Neural crest cell (in vitro differentiated cells): ENCODE results near the gene TECPR1. TPM values are rescaled to one million over a fixed set of nuclear protein-coding genes. Genes with fewer than 3 reads are reported as not detected.

Experiments used
- DNase-seq: peaks from one replicate; pipeline ENCODE4 v3.0.0; 2021; ENCODE audit warnings: low read depth, mixed read lengths, low spot score
- H3K27ac Mint-ChIP-seq: one replicate; pipeline ENCODE4 v1.8.0; 2021; ENCODE audit warnings: mild to moderate bottlenecking, mixed read lengths; ENCODE audit not compliant: unreplicated experiment
- H3K27me3 Mint-ChIP-seq: 2 replicates; pipeline ENCODE4 v1.8.0; 2021; ENCODE audit warnings: low read depth, mild to moderate bottlenecking, mixed read lengths
- H3K36me3 Mint-ChIP-seq: 2 replicates; pipeline ENCODE4 v1.8.0; 2021; ENCODE audit warnings: low read depth, mild to moderate bottlenecking, mixed read lengths
- H3K4me1 Mint-ChIP-seq: 2 replicates; pipeline ENCODE4 v1.8.0; 2021; ENCODE audit warnings: mixed read lengths
- H3K4me3 Mint-ChIP-seq: one replicate; pipeline ENCODE4 v1.8.0; 2021; ENCODE audit warnings: mild to moderate bottlenecking, mixed read lengths
- H3K9me3 Mint-ChIP-seq: 2 replicates; pipeline ENCODE4 v1.8.0; 2021; ENCODE audit warnings: mixed read lengths
- total RNA-seq: library from RNA; stranded (reverse); gene quantifications from 2 replicates; pipeline ENCODE4 v1.2.1, GENCODE V29; 2021
- TF ChIP-seq, protein P1 (sequence below): fragments of 200-600 bp; sonication (generic); conservative IDR thresholded peaks from 2 replicates; pipeline ENCODE4 v1.5.0; 2021; ENCODE audit warnings: antibody characterized with exemption, mild to moderate bottlenecking

Gene TECPR1
- total RNA-seq, 1 donor from 2014 or later: 35.2 TPM

DNA sequence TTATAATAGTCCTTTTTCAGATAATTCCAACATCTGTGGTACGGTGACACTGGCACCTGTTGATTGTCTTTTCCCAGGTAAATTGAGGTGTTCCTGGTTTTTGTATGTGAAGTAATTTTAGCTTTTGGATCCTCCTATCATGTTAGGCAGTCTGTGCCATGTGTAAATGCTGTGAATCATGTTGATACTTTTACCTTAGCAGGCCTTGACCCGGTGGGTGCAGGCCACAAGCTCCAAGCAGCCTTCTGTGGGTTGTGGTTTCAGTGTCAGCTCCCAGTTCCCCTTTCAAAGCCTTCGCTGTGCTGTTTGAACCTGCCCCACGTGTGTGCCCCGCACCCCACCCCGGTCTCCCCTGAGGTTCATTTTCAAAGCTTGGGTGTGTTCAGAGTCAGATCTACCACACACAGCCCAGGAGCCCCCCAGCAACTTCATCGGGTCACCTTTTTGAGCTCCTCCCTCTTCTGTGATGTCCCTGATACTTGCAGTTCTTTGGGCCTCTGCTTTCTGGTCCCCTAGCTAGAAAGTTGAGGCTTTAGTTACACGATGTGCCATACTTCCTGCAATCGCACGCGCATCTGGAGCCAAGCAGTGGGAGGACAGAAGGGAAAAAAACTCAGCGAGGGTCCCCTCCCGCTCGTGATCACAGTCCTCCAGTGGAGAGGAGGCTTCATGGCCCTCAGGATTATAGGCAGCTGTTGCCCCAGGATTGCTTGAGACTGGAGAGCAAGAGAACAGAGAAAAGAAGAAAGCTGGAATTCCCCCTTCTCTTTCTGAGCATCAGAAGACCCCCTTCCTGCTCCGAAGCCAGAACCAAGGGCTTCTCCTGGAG is 49.5 kb downstream of the TECPR1 start:
- TF ChIP-seq, protein P1, sequence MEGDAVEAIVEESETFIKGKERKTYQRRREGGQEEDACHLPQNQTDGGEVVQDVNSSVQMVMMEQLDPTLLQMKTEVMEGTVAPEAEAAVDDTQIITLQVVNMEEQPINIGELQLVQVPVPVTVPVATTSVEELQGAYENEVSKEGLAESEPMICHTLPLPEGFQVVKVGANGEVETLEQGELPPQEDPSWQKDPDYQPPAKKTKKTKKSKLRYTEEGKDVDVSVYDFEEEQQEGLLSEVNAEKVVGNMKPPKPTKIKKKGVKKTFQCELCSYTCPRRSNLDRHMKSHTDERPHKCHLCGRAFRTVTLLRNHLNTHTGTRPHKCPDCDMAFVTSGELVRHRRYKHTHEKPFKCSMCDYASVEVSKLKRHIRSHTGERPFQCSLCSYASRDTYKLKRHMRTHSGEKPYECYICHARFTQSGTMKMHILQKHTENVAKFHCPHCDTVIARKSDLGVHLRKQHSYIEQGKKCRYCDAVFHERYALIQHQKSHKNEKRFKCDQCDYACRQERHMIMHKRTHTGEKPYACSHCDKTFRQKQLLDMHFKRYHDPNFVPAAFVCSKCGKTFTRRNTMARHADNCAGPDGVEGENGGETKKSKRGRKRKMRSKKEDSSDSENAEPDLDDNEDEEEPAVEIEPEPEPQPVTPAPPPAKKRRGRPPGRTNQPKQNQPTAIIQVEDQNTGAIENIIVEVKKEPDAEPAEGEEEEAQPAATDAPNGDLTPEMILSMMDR: no peak
- Mint-ChIP-seq H3K27me3 (no peaks in the 10 kb centered on the region), H3K36me3 (peaks cover 23% of the 10 kb centered on the region), H3K9me3 (peaks cover 3% of the 10 kb centered on the region), H3K4me1 (no peaks in the 10 kb centered on the region), H3K4me3 (no peak overlapping the region), H3K27ac (peak overlapping the region; percentile 19)
- no peak for DNase-seq

DNA sequence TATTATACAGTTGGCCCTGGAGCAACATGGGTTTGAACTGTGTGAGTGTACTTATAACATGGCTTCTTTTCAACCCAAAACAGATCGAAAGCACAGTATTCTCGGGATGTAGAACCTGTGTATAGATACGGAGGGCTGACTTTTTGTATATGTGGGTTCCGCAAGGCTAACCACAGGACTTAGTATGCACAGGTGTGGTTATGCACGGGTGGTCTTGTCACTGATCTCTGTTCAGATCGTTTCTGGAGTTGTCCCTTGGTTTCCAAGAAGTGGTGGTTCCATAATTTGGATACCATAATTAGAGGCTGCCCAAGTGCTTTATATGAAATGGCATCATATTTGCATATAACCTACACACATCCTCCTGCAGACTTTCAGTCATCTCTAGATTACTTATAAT is 51.7 kb downstream of the TECPR1 start:
- DNase-seq: no peak
- peaks cover 20% of the 10 kb centered on the region for H3K36me3 Mint-ChIP-seq
- H3K9me3 Mint-ChIP-seq: peaks cover 3% of the 10 kb centered on the region
- TF ChIP-seq, protein P1: no peak
- no peaks in the 10 kb centered on the region for H3K27me3 Mint-ChIP-seq
- no peaks in the 10 kb centered on the region for H3K4me1 Mint-ChIP-seq
- no peak overlapping the region for H3K27ac Mint-ChIP-seq
- H3K4me3 Mint-ChIP-seq: no peak overlapping the region

DNA sequence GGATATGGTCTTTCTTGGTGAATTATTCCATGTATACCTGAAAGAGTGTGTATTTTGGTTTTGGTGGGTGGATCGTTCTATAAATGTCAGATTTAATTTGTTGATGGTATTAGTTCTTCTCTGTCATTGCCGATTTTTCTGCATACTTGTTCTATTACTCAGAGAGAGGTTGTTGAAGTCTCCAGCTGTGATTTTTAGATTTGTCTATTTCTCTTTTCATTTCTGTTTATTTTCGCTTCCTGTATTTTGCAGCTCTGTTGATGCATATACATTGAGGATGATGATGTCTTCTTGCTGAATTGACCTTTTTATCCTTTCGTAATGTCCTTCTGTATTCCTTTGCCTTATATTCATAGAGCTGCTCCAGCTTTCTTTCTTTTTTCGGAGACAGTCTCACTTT is 52.9 kb downstream of the TECPR1 start:
- Mint-ChIP-seq H3K36me3 (peaks cover 20% of the 10 kb centered on the region), H3K27me3 (no peaks in the 10 kb centered on the region), H3K4me1 (no peaks in the 10 kb centered on the region), H3K9me3 (peaks cover 3% of the 10 kb centered on the region), H3K27ac (no peak overlapping the region), H3K4me3 (no peak overlapping the region)
- no peak for DNase-seq
- TF ChIP-seq, protein P1: no peak

DNA sequence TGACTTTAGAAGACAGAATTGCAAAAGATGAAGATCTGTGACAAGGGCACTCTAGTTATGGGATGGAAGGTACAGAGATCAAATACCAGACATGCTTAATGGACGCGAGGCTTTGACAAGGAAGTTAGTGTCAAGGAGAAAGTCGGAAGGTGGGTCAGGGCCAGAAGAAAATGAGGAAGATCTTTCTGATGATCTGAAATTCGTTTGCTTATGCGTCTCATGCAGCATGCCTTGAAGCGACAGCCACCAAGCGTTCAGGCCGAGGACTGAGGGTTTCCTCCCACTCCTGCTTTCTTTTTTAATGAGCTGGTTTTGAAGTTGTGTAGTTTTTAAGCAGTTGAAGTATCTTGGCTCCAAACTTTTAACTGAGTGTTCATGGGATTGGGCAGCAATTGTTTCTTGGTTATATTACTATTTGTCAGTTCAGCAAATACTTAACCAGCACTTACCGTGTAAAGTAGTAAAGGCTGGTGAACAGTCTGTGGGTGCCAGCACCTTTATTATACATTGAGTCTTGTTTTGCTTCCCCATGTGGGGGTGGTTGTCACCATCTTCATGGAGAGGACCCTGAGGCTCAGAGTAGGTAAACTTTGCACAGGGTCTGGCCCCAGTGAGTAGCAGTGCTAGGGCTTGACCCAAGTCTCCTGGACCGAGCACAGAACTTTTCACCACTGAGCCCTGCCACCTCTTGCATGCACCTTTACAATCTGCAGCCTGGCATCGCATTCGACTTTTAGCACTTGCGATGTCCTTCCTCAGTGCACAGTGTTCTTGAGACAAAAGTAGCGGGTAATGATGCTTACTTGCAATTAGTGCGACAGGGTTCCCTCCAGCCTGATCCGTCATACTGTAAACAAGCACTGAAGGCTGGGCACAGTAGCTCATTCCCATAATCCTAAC is 55.1 kb downstream of the TECPR1 start:
- no peak overlapping the region for H3K27ac Mint-ChIP-seq

More for the DNA sequence above, 55.1 kb downstream of the TECPR1 start:
- peaks cover 3% of the 10 kb centered on the region for H3K9me3 Mint-ChIP-seq
- H3K4me1 Mint-ChIP-seq: no peaks in the 10 kb centered on the region
- TF ChIP-seq, protein P1: no peak
- no peaks in the 10 kb centered on the region for H3K27me3 Mint-ChIP-seq
- H3K4me3 Mint-ChIP-seq: no peak overlapping the region
- no peak for DNase-seq
- H3K36me3 Mint-ChIP-seq: peaks cover 21% of the 10 kb centered on the region
